ENCODE measurements around the gene OAT. TPM values are rescaled to one million over a fixed set of nuclear protein-coding genes. Genes with fewer than 3 reads are reported as not detected.

The OAT gene
- total and polyA plus RNA-seq, 2 experiments from 2014 or later, result 568 to 694 TPM

DNA sequence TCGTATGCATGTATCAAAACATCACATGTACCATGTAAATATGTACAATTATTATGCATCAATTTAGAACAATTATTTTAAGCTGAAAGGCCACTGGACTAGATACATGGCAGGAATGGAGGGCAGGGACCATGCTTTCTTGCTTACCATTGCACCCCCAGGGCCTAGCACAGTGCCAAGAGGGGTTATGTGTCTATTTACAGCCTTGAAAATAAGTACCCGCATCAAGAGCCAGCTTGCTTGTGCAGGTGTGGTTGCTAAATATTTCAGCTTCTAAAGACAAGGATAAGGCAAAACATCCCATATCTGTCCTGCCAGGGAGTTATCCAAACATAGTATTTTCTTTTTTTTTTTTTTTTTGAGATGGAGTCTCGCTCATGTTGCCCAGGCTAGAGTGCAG, 14.7 kb upstream of the OAT start:
- peaks cover 6% of the 10 kb centered on the region for H3K4me1 ChIP-seq (ENCODE audit: insufficient read depth)
- WGBS (ENCODE audit: low lambda C conversion rate, missing lambda C conversion rate), result 93% methylated on average over 3 of the region's 3 CpGs
- no peak for TF ChIP-seq CTCF (IDR thresholded peaks at IDR 0.05; ENCODE audit: poor library complexity)
- TF ChIP-seq EZH2phosphoT487 (IDR thresholded peaks at IDR 0.05; ENCODE audit: low read depth, severe bottlenecking, unreplicated experiment), result no peak
- TF ChIP-seq EZH2 (IDR thresholded peaks at IDR 0.05; ENCODE audit: borderline replicate concordance), result no peak
- H3K36me3 ChIP-seq (replicated peaks; ENCODE audit: insufficient read depth, low read depth), result no peaks in the 10 kb centered on the region
- H2AFZ ChIP-seq, result no peak overlapping the region
- H3K4me2 ChIP-seq, result no peak overlapping the region
- H3K27me3 ChIP-seq, result no peaks in the 10 kb centered on the region
- no peaks in the 10 kb centered on the region for H3K9me2 ChIP-seq (replicated peaks; ENCODE audit: insufficient read depth)
- H3K4me3 ChIP-seq, result no peak overlapping the region
- no peaks in the 10 kb centered on the region for H3K79me2 ChIP-seq
- H3K27ac ChIP-seq, result no peak overlapping the region
- DNase-seq (ENCODE audit: low spot score), result no peak
- no peaks in the 10 kb centered on the region for H4K20me1 ChIP-seq (ENCODE audit: insufficient read depth, poor library complexity, severe bottlenecking)
- H3K9me3 ChIP-seq (ENCODE audit: low read depth), result no peaks in the 10 kb centered on the region

GRCh38 chr10:124430077-124430476, 11.4 kb upstream of the OAT start:
- TF ChIP-seq CTCF (IDR thresholded peaks at IDR 0.05; ENCODE audit: poor library complexity), result no peak
- TF ChIP-seq EZH2 (IDR thresholded peaks at IDR 0.05; ENCODE audit: borderline replicate concordance), result no peak
- no peak for TF ChIP-seq EZH2phosphoT487 (IDR thresholded peaks at IDR 0.05; ENCODE audit: low read depth, severe bottlenecking, unreplicated experiment)
- H3K4me2 ChIP-seq, result no peak overlapping the region
- WGBS (ENCODE audit: low lambda C conversion rate, missing lambda C conversion rate), result 93% methylated on average over 4 of the region's 4 CpGs

GRCh38 chr10:124429576-124429975, 10.9 kb upstream of the OAT start:
- no peak for TF ChIP-seq EZH2phosphoT487 (IDR thresholded peaks at IDR 0.05; ENCODE audit: low read depth, severe bottlenecking, unreplicated experiment)
- TF ChIP-seq CTCF (IDR thresholded peaks at IDR 0.05; ENCODE audit: poor library complexity), result no peak
- no peak for TF ChIP-seq EZH2 (IDR thresholded peaks at IDR 0.05; ENCODE audit: borderline replicate concordance)
- peak; percentile 18 for DNase-seq (ENCODE audit: low spot score)
- H3K9me3 ChIP-seq (ENCODE audit: low read depth), result no peaks in the 10 kb centered on the region
- H3K79me2 ChIP-seq, result no peaks in the 10 kb centered on the region
- no peaks in the 10 kb centered on the region for H3K9me2 ChIP-seq (replicated peaks; ENCODE audit: insufficient read depth)
- 73% methylated on average over 5 of the region's 5 CpGs for WGBS (ENCODE audit: low lambda C conversion rate, missing lambda C conversion rate)
- no peaks in the 10 kb centered on the region for H4K20me1 ChIP-seq (ENCODE audit: insufficient read depth, poor library complexity, severe bottlenecking)
- H3K27ac ChIP-seq, result peak overlapping the region; percentile 31
- H3K4me2 ChIP-seq, result no peak overlapping the region
- peaks cover 6% of the 10 kb centered on the region for H3K4me1 ChIP-seq (ENCODE audit: insufficient read depth)
- H3K36me3 ChIP-seq (replicated peaks; ENCODE audit: insufficient read depth, low read depth), result no peaks in the 10 kb centered on the region
- no peak overlapping the region for H3K4me3 ChIP-seq
- no peak overlapping the region for H2AFZ ChIP-seq
- no peaks in the 10 kb centered on the region for H3K27me3 ChIP-seq

More at GRCh38 chr10:124430077-124430476, 11.4 kb upstream of the OAT start:
- Histone ChIP-seq H4K20me1 (ENCODE audit: insufficient read depth, poor library complexity, severe bottlenecking) (no peaks in the 10 kb centered on the region), H3K4me3 (no peak overlapping the region), H3K27ac (peak overlapping the region; percentile 31), H3K9me3 (ENCODE audit: low read depth) (no peaks in the 10 kb centered on the region), H3K79me2 (no peaks in the 10 kb centered on the region), H3K9me2 (replicated peaks; ENCODE audit: insufficient read depth) (no peaks in the 10 kb centered on the region), H2AFZ (no peak overlapping the region), H3K4me1 (ENCODE audit: insufficient read depth) (peaks cover 6% of the 10 kb centered on the region), H3K27me3 (no peaks in the 10 kb centered on the region), H3K36me3 (replicated peaks; ENCODE audit: insufficient read depth, low read depth) (no peaks in the 10 kb centered on the region)
- no peak for DNase-seq (ENCODE audit: low spot score)

Measured in hepatocyte (in vitro differentiated cells).